Suppressor macrophage treated with lipopolysaccharide for 1 hour (primary cell): ENCODE data around the gene ITSN2.

Source experiments
- DNase-seq, 3 donors: peaks; one replicate each; pipeline ENCODE4 v3.0.0-alpha.2; 2020 to 2022

ITSN2 gene

DNA sequence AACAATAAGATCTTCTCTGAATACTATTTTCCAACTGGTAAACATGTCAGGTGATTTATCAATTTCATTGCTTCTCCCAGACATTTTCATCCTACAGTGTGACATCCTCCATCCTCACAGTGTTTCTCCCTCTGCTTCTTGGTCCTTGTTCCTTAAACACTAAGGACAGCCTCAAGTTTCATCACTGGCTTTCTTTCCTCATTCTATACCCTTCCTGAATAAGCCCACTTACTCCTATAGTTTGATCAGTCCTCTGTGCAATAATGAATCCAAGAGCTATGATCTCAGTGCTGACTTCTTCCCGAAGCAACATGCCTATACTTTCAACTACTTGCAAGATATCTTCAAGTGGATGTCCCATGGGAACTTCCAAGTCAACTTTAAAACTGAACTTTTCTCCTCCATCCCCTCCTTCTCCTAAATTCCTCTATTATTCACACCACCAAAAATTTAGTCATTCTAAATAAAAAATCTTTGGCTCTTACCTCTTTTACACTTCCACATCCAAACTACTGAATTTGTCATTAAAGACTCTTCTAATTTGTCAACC lies 97.8 kb downstream of the ITSN2 start:
- peak; percentile 6 to 33 (median 15) for DNase-seq

DNA sequence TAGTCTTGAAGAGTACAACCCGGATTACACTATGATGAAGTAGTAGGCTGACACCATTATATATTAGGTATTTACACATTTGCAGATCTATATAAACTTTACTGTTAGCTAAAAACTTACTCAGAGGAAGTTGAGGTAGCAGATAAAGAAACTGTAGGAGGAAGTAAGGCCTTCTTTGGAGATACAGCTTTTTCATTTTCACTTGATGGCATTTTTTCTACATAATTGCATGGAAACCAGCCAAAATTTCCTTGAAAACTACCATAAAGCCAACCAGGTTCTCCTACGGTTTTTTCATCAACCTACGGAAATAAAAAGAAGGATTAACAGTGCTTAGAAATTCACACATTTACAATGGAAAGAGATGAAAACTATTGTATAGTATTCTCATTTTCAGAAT lies 98.9 kb downstream of the ITSN2 start:
- no peak for DNase-seq

GRCh38 chr2:24259316-24259715 lies 101.0 kb downstream of the ITSN2 start:
- DNase-seq = no peak

DNA sequence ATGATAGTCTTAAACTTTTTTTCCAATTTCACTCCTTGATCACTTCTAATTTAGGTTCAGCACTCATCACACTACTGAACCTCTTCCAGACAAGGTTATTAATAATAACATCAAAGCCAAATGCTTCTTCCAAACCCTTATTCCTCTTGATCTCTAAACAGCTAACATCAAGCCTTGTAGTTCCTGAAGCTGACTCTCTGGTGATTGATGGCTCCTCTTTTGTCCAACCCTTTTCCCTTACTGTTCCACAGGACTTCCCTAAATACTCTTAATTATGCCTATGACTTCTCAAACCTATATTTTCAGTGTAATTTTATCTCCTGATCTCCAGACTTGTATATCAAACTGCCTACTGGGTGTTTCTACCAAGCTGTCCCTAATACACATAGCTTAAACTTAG lies 101.6 kb downstream of the ITSN2 start:
- DNase-seq = no peak

- no peak for DNase-seq
Observed at GRCh38 chr2:24253303-24253919, 106.9 kb downstream of the ITSN2 start.

- no peak for DNase-seq
Observed at GRCh38 chr2:24247592-24247991, 112.7 kb downstream of the ITSN2 start.

DNA sequence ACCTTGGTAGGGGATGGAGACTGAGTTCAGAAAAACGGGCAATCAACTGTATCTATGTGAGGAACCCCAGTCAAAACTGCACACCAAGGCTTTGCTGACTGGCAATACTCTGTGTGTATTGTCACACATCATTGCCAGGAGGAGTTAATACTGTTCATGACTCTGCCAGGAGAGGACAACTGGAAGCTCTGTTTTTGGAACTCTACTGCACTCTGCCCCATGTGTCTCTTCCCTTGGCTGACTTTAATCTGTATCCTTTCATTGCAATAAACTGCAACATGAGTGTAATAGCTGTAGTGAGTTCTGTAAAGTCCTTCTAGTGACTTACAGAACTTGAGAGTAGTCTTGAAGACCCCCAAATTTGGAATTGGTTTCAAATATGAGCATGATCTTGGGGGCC lies 113.2 kb downstream of the ITSN2 start:
- DNase-seq = no peak

DNA sequence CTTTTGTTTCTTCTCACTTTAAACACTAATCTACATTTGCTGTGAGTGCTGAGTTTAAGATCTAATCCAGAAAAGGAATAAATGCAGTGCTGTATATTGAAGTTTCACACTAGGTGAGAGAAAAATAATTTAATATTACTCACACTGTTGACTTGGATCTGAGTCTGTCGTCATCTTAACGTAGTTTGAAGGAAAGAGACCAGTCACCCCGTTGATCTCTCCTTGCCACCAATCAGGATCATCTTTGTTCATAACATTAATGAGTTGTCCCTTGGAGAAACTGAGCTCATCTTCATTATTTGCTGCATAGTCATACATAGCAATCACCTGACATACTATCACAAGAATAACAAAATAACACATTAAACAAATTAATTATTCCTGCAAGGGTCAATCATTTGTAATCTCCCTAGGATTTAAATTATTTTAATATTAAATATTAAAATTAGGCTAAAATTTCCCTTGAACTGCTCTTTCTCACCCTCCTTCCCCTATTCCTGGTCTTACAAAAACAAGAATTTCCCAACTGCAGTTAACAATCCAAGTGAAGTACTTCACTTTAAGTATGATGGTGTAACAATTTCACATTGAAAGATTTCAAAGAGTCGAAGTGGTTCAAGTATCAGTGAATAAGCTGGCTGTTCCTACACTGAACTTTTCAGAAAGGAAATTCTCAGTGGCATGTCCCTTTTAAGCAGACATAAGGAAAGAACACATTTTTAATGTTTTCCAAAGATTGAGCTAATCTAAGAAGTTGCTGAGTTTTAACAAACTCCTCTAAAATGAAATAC lies 114.2 kb downstream of the ITSN2 start:
- peak in 1 of 3 donors; percentile 11 for DNase-seq

GRCh38 chr2:24241528-24241927 lies 118.8 kb downstream of the ITSN2 start:
- DNase-seq = no peak

DNA sequence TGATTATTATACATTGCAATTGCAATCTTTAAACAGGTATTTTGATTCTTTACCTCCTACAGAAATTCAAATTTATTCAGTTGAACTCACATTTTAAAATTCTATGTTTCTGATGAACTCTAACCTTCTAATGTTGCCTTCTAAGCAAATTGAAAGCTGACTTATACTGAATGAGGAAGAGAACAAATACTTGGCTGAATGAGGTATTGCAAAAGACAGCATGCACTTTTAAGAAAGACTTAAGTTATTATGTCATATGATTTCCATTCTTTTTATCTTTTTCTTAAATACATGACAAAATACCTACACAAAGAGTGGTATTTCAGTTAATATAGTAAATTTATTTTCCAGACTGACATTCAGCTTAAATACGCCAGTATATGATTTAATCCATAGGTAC lies 120.8 kb downstream of the ITSN2 start:
- peak; percentile 14 to 56 (median 33) for DNase-seq

DNA sequence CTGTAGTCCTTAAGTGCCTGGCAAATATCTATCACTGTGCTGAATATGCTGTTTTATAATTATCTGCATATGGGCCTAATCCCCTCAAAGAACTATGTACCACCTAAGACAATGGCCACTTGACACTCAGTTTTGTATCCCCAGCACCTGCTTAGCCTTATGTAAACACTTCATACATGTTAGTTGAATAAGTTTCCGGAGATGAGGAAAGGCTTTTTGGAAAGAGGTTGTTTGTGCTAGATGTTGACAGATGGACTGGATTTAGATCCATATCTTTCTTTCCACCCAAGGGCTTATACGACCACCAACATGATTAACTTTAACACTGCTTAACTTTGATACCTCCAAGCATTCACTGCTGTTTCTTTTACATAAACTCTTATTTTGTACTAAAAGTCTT lies 122.2 kb downstream of the ITSN2 start:
- DNase-seq = no peak

- no peak for DNase-seq
Observed at GRCh38 chr2:24237313-24237712, 123.0 kb downstream of the ITSN2 start.

GRCh38 chr2:24233321-24233720 lies 127.0 kb downstream of the ITSN2 start:
- DNase-seq = no peak

DNA sequence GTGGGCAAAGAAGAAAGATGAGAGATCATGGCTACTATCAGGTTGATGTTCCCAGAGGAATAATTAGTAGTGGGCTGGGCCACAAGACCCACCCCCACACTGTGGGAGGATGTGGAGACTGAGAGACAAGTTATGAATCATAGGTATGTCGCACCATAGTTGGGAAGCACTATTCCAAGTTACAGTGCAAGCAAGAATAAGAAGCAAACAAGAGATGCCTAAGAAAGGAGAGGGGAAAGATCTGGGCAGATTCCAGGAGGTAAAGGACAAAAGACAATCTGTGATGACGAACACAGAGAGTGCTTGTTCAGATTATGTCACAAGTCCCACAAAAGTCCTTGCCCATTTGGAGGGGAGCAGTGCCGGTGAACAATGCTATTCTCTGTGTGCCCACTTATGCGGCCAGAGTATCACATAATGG lies 128.9 kb downstream of the ITSN2 start:
- DNase-seq = no peak

- DNase-seq = peak in 1 of 3 donors; percentile 7
Observed at GRCh38 chr2:24228470-24228869, 131.9 kb downstream of the ITSN2 start.

DNA sequence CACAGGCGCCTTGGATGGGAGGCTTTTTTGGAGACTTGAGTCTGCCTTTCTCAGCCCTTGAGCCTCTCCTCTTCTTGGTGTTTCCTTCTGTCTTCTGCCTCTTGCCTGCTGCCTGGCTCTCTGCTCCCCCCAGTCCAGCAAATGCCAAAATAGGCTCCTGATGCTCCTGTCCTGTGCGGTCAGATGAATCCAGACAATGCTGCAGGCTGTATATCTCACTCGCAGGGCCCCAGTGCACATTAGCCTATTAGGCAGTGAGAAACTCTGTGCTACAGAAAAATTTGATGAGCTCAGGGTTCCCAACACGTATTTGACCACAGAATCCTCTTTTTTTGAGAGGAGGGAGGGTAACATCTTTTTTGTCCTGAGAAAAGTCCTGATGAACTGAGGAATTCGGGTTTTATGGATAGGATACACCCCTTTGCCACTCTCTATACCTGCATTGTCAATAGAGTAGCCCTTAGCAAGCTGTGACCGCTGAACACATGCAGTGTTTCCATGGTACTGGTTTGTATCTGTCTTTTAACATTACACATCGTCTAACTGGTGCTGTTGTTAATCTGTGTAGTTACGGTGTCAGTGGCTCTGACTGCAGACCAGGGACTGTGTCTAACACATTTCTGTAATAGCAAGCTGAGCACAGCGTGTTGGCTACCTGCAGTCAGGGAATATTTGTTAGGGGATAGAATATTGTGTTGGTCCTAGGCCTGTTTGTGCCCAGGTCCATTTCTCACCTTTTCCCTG lies 134.7 kb downstream of the ITSN2 start:
- no peak for DNase-seq

- no peak for DNase-seq
Observed at GRCh38 chr2:24222946-24223345, 137.4 kb downstream of the ITSN2 start.

DNA sequence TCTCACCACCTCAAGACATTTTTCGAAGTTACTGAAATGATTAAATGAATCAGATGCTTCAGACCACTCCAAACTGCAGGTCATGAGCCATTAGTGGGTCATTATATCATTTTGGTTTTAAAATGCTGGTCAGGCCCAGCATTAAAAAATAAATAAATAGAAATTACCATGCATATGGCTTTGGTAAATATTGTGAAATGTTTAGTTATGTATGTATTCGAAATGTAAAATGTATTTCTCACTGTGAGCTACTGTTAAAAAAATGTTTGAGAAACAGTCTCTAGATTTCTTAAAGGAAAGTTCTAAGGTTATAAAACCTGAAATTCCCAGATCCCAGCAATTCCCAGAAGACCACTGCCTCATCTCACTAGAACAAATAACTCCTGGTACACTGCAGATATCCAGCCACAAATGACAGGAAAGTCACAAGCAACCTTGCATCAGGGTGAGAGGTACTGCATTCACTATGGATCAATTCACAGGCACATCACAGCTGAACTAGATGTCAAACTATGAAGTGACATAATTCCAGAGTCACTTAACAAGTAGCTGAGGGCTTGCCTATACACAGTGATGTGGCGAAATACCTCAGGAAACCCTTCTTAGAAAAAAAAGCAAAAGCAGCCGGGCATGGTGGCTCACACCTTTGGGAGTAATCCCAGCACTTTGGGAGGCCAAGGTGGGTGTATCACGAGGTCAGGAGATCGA lies 138.8 kb downstream of the ITSN2 start:
- no peak for DNase-seq

DNA sequence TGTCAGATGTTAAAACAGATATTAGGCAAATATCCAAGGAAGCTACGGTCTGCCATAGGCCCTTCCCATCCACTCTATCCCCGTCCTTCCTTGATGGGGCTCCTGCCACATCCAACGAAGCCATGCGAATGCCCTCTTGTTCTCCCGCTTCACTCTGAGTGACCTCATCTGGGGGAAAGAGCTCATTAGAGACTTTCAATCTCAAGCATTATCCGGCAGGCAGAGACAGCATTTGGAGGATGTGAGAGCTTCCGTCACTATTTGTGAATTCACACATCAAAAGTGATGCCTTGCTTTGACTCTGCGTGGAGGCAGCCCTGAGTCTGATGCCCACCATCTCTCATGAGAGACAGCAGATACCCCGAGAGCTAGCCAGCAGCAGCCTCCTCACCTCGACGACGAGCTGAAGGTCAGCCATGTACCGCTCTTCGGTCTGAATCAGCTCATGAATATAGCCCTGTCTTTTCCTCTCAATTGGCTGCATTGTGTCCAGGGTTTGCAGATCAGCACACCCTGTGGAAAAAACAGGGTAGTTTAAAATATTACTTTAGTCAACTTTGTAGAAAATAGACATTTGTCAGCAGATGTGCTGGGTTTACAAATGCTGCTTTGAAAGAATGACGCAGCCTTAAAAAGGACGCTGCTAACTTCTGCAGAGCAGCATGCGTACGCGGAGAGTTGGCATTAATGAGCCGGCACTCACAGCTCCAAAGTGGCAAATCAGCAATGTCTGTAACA lies 139.6 kb downstream of the ITSN2 start:
- DNase-seq = no peak

- DNase-seq = no peak
Observed at GRCh38 chr2:24214880-24215279, 145.5 kb downstream of the ITSN2 start.

DNA sequence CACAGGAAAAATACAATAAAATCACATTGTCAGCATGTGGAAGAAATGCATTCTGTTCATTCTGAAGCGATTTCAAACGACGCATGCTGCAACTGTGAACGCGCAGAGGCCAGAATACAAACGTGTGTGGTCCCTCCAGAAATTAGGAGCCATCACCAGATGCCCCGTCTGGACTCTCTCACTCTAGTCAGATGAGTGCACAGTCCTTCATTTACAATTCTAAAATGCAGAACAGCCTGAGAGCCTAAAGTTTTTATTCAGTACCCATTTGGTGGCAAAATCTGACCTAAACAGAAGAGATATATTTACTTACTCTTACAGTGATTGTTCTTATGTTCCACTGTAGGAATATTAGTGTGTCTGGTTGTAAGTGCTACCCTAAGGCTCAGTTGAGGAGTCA lies 148.9 kb downstream of the ITSN2 start:
- DNase-seq = no peak

DNA sequence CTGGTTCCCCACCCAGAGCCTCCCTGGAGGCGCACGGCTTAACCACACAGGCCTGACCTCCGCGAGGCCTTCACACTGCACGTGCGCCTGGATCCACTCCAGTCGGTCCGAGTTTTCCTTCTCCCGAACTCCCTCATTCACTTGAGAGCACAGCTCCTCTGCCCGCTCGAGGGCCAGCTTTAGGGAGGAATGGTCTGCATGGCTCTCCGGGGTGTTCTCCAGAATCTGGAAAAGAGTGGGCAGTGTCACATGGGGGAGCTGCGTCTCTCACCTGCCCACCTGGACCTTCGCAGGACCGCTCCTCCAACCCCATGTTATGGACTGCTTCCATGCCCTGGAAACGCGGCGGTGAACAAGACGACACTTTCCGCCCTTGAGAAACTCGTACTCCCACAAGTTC lies 149.6 kb downstream of the ITSN2 start:
- DNase-seq = no peak
